ENCODE measurements around the gene C1orf74.
A peak's percentile ranks its signal among the peaks of the same experiment; 100 is the strongest.

Gene C1orf74

DNA sequence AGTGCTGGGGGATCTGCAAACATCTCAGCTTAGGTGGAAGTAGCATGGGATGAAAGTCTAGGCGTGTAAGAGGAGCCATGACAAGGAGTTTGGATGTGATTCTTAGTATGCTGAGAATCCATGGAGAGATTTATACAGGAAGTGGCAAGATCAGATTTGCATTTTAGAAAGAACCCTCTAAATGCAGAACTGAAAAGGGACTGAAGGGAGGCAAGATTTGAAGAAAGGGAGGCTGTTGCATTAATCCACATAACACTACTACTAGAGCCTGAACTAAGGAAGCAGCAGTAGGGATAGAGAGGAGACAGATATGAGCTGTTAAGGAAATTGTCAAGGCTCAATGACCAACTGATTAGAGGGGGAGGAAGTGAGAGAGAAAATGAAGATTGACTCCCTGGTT lies 9.8 kb downstream of the C1orf74 start:
- Histone ChIP-seq H3K27ac (ENCODE audit: low read depth, low read length) (peak overlapping the region; percentile 23), H3F3A (ENCODE audit: control insufficient read depth, insufficient read depth) (peaks cover 6% of the 10 kb centered on the region; the same call in 1 of the 2 replicates), H4K20me1 (ENCODE audit: control insufficient read depth, insufficient read depth, low read depth, low read length) (no peaks in the 10 kb centered on the region), H3K4me2 (ENCODE audit: low read length) (peak overlapping the region; percentile 63), H3K9me3 (ENCODE audit: control insufficient read depth, insufficient read depth, low read length) (peaks cover 13% of the 10 kb centered on the region; the same call in 1 of the 2 replicates), H3K27me3 (ENCODE audit: control insufficient read depth, low read length) (no peaks in the 10 kb centered on the region), H3K36me3 (ENCODE audit: control insufficient read depth, low read length) (peaks cover 13% of the 10 kb centered on the region), H3K9me2 (replicated peaks; ENCODE audit: control insufficient read depth, low read length) (no peaks in the 10 kb centered on the region), H3K79me2 (ENCODE audit: control insufficient read depth, low read length) (no peaks in the 10 kb centered on the region), H3K4me1 (ENCODE audit: control insufficient read depth, low read length) (peaks cover 30% of the 10 kb centered on the region), H3K4me3 (ENCODE audit: low read length) (peak overlapping the region; percentile 34)
- TF ChIP-seq EZH2phosphoT487 (IDR thresholded peaks at IDR 0.05; ENCODE audit: borderline replicate concordance, low read length): no peak
- TF ChIP-seq, protein P1, sequence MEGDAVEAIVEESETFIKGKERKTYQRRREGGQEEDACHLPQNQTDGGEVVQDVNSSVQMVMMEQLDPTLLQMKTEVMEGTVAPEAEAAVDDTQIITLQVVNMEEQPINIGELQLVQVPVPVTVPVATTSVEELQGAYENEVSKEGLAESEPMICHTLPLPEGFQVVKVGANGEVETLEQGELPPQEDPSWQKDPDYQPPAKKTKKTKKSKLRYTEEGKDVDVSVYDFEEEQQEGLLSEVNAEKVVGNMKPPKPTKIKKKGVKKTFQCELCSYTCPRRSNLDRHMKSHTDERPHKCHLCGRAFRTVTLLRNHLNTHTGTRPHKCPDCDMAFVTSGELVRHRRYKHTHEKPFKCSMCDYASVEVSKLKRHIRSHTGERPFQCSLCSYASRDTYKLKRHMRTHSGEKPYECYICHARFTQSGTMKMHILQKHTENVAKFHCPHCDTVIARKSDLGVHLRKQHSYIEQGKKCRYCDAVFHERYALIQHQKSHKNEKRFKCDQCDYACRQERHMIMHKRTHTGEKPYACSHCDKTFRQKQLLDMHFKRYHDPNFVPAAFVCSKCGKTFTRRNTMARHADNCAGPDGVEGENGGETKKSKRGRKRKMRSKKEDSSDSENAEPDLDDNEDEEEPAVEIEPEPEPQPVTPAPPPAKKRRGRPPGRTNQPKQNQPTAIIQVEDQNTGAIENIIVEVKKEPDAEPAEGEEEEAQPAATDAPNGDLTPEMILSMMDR (IDR thresholded peaks at IDR 0.05; ENCODE audit: low read depth, low read length, poor library complexity, severe bottlenecking): no peak

DNA sequence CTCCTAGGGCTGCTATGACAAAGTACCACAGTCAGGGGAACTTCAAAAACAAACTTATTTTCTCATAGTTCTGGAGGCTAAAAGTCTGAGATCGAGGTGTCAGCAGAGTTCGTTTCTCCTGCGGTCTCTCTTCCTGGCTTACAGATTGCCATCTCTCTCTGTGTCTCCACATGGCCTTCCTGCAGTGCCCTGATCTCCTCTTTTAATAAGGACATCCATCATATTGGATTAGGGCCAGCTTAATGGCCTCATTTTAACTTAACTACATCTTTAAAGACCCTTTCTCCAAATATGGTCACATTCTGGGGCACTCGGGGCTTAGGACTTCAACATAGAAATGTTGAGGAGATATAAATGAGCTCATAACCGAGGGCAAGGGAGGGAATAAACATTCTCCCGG lies 12.2 kb downstream of the C1orf74 start:
- no peak overlapping the region for H3K27ac ChIP-seq (ENCODE audit: low read depth, low read length)
- no peaks in the 10 kb centered on the region for H3K27me3 ChIP-seq (ENCODE audit: control insufficient read depth, low read length)

DNA sequence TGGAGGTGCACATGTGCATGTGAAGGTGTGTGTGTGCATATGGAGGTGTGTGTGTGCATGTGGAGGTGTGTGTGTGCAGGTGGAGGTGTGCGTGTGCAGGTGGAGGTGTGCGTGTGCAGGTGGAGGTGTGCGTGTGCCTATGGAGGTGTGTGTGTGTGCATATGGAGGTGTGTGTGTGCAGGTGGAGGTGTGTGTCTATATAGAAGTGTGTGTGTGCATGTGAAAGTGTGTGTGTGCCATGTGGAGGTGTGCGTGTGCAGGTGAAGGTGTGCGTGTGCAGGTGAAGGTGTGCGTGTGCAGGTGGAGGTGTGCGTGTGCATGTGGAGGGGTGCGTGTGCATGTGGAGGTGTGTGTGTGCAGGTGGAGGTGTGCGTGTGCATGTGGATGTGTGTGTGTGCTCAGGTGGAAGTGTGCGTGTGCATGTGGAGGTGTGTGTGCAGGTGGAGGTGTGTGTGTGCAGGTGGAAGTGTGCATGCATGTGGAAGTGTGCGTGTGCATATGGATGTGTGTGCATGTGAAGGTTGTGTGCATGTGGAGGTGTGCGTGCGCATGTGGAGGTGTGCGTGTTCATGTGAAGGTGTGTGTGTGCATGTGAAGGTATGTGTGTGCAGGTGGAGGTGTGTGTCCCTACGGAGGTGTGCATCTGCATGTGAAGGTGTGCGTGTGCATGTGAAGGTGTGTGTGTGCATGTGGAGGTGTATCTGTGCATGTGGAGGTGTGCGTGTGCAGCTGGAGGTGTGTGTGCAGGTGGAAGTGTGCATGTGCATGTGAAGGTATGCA lies 13.5 kb downstream of the C1orf74 start:
- Histone ChIP-seq H3K27me3 (ENCODE audit: control insufficient read depth, low read length) (no peaks in the 10 kb centered on the region), H3K27ac (ENCODE audit: low read depth, low read length) (no peak overlapping the region), H3K4me1 (ENCODE audit: control insufficient read depth, low read length) (peaks cover 48% of the 10 kb centered on the region), H3F3A (ENCODE audit: control insufficient read depth, insufficient read depth) (peaks cover 6% of the 10 kb centered on the region; the same call in 1 of the 2 replicates), H3K4me3 (ENCODE audit: low read length) (no peak overlapping the region), H4K20me1 (ENCODE audit: control insufficient read depth, insufficient read depth, low read depth, low read length) (no peaks in the 10 kb centered on the region), H3K4me2 (ENCODE audit: low read length) (no peak overlapping the region), H3K36me3 (ENCODE audit: control insufficient read depth, low read length) (peaks cover 4% of the 10 kb centered on the region), H3K9me3 (ENCODE audit: control insufficient read depth, insufficient read depth, low read length) (peaks cover 13% of the 10 kb centered on the region; the same call in 1 of the 2 replicates), H3K9me2 (replicated peaks; ENCODE audit: control insufficient read depth, low read length) (no peaks in the 10 kb centered on the region), H3K79me2 (ENCODE audit: control insufficient read depth, low read length) (no peaks in the 10 kb centered on the region)
- TF ChIP-seq, protein P1 (IDR thresholded peaks at IDR 0.05; ENCODE audit: low read depth, low read length, poor library complexity, severe bottlenecking): no peak
- no peak for TF ChIP-seq EZH2phosphoT487 (IDR thresholded peaks at IDR 0.05; ENCODE audit: borderline replicate concordance, low read length)

More for the DNA sequence above, 12.2 kb downstream of the C1orf74 start:
- Histone ChIP-seq H3K79me2 (ENCODE audit: control insufficient read depth, low read length) (no peaks in the 10 kb centered on the region), H3K4me3 (ENCODE audit: low read length) (no peak overlapping the region), H4K20me1 (ENCODE audit: control insufficient read depth, insufficient read depth, low read depth, low read length) (no peaks in the 10 kb centered on the region), H3K4me2 (ENCODE audit: low read length) (no peak overlapping the region), H3F3A (ENCODE audit: control insufficient read depth, insufficient read depth) (peaks cover 6% of the 10 kb centered on the region; the same call in 1 of the 2 replicates), H3K4me1 (ENCODE audit: control insufficient read depth, low read length) (peaks cover 53% of the 10 kb centered on the region), H3K36me3 (ENCODE audit: control insufficient read depth, low read length) (peaks cover 9% of the 10 kb centered on the region), H3K9me3 (ENCODE audit: control insufficient read depth, insufficient read depth, low read length) (peaks cover 13% of the 10 kb centered on the region; the same call in 1 of the 2 replicates), H3K9me2 (replicated peaks; ENCODE audit: control insufficient read depth, low read length) (no peaks in the 10 kb centered on the region)
- no peak for TF ChIP-seq EZH2phosphoT487 (IDR thresholded peaks at IDR 0.05; ENCODE audit: borderline replicate concordance, low read length)
- TF ChIP-seq, protein P1 (IDR thresholded peaks at IDR 0.05; ENCODE audit: low read depth, low read length, poor library complexity, severe bottlenecking): no peak
